HG03064 (cell line): ENCODE measurements around the gene CFAP221.

Experiments used
- ATAC-seq: cut with Tn5 transposase; IDR thresholded peaks from one replicate; pipeline ENCODE4 v1.9.1; 2021; ENCODE audit warnings: low read depth; ENCODE audit not compliant: unreplicated experiment

CFAP221 gene

DNA sequence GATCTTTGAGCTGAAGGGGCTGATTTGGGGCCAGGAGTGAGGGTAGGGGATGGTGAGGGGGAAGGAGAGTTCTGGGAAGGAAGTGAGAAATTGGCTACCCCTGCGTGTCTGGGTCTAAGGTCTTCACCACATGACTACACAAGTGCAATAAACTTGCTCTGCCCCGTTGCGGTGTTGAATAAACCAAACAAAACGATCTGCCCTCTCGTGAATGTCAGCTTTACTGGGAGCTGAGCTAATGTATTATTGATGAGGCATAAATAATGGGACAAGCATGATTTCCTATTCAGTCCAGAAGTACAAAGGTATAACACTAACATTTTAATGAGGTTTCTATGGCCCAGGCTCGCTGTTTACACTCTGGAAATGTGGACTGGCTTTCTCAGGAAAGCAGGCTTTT lies 8.0 kb upstream of the CFAP221 start:
- no peak for ATAC-seq

DNA sequence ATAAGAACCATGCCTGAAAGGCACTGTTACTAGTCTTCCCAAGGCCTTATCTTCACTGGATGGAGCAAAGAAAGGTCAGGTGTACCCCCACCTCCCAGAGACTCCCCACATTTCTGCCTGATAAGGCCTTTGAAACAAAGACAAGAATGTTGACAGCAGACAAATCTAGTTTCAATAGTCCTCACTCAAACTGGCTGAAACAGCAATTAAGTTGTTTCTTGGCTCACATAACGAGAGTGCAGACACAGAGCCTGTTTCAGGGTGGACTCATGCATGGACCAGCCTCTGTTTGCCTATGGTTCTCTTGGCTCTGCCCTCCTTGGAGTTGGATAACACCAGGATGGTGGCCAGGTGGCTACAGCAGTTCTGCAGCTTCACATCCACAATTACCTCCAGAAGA lies 7.5 kb upstream of the CFAP221 start:
- no peak for ATAC-seq

DNA sequence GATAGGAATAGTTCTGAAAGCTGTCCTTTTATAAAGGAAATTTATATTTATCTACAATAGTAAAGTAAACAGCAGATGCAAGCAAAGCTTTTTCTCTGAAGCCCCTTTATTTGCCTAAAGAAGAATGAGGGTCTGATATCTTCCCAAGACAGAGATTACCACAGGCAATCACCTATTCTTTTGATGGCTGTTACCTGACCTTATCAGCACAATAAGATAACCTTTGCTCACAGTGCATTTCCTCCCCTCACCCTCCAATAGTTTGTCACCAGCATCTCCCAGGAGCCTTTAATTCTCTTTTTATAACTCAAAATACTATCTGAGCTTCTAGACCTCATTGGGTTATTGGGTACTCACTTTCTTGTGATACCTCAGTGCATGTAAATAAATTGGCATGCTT lies 6.5 kb upstream of the CFAP221 start:
- ATAC-seq, result no peak

DNA sequence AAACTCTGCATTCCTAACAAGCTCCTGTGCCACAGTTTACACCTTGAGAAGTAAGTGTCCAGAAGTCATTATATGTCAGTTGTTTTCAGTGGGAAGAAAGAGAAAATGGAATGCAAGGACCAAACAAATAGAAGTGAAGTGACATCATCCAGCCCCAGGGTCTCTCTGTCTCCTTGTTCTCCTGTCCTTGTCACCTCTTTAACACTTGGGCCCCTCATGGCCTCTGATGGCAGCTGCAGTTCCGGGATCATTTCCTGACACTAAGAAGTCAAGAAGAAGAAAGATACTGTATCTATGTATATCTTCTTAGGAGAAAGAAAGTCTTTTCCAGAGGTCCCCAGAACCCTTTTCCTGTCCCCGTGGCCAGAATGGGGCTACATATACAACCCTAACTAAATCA lies 2.8 kb upstream of the CFAP221 start:
- no peak for ATAC-seq

DNA sequence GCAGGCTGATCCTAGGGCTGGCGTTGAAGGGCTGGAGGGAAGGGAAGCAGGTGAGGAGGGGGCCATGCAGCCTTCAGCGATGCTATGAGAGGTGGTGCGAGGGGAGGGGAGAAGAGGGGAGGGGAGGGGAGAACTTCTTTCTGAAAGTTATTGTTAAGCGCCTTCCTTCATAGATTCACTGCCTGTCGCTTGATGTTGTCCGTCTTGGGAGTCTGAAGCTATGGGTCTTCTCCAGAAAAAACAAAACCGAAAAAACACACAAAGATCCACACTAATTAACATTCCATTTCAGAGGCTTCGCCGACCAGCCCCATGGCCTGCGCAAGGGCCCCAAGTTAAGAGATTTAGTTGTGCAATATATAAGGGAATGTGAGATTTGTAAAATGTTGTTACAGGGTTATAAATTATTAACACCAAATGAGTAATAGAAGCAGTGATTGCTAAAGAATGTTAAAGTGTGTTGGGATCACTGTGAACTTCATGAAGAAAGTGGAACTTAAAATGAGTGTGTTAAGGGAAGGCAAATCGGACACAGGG lies 758 bp downstream of the CFAP221 start:
- no peak for ATAC-seq

DNA sequence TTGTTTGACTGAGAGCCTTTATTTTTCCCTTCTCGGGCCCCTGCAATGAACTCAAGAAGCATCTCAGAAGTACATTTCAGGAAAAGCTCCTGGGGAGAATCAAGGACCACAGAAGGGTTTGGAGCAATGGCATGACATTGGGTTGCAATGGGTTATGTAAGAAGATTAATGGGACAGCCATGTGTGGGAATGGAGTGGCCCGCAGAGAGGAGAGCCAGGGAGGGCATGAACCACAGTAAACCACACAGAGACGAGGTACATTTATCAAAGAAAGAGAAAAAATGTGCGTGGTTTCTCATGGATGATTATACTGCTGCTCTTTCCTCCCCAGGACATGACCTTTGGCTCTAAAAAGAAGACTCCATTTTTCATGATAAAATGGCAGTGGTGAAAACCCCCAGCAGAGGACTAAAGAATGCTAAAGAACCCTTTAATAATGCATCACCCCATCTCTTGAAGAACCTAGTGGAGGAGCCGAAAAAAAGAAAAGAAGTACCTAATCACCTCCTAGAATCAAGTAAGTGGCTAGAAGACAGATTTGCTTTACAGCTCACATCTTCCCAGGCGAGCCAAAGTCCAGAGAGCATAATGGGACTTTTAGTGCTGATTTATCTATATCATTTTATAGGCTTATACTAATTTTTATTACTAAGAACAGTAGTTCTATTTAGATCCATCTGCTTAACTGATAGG lies 1.7 kb downstream of the CFAP221 start:
- no peak for ATAC-seq

DNA sequence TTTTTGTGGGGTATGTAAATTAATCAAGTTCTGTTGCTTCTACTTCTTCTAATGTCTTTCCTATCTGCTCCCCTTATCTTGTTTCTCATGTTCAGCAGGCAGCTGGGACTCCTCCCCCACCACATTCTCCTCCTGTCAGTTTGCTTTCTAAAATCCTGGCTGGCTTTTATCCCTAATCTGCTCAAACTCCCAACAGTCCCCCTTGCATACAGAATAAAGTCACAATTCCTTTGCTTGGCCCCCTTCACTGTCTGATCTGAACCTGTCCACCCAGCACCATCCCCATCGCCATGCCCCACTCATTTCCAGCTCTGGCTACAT lies 2.2 kb downstream of the CFAP221 start:
- ATAC-seq, result no peak

DNA sequence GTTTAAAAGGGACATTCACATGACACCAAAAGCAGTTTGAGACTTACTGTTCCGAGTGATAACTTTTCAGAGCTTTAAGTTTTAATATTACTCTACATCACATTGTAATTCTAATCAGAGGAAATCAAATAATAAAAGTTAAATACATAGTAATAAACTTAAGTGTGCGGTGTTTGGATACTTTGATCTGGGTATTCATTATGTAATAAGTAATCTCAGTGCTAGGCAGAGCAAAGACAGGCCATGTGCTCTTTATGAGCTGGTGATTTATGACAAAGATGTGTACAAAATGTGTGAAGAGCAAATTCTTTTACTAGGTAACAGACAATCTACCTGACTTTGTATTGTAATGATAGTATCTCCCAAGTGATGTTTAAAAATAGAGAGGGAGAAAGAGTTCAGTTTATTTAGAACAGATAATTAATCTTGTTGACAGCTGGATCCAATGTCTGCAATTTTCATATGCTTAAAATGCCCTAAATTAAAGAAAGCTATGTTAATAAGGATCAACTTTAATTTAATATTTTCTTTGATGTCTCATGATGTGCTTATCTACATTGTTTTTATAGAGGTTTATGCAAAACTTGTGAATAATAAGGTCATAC lies 4.4 kb downstream of the CFAP221 start:
- ATAC-seq, result no peak

DNA sequence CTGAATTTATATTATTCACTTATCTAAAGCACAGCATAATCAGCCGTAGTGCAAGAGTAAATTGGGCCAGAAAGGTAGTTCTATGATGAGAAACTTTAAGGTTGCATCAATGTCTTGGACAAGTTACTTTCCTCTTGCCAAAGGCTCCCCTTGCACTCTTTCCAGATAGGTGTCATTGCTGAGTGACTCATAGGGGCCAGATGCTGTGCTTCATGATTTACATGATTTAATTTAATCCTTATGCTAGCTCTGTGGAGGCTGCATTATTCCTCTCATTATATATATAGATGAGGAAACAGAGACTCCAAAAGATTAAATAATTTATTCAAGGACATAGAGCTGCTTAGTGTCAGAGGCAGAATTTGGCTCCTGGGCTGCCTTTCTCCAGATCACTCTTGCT lies 5.0 kb downstream of the CFAP221 start:
- no peak for ATAC-seq

DNA sequence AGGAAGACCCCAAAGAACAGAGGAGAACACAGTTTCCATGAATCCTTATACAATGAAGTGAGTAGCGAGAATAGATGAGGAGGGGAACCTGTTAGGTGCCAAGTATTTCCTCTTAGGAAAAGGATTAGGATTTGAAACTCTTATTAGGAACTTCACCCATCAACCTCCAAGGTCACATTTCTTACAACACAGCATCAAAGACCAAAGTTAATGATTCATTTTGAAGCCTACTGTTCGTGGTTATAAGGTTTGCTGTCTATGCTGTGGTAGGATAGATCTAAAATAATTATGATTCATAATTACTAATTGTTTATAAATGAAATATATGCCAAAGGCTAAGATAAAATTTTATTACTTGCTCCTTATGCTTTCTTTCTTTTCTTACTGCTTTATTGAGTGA lies 6.1 kb downstream of the CFAP221 start:
- ATAC-seq, result no peak

DNA sequence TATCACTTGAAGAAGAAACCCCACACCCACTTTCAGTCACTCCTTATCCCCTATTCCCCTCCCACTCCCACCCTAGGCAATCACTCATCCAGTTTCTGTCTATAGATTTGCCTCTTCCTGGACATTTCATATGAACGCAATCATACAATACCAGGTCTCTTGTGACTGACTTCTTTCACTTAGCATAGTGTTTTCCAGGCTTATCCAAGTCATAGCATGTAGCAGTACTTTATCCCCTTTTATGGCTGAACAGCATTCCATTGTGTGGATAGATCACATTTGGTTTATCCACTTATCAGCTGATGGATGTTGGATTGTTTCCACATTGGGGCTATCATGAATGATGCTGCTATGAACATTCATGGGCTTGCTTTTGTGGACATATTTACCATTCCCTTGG lies 6.6 kb downstream of the CFAP221 start:
- ATAC-seq, result no peak

DNA sequence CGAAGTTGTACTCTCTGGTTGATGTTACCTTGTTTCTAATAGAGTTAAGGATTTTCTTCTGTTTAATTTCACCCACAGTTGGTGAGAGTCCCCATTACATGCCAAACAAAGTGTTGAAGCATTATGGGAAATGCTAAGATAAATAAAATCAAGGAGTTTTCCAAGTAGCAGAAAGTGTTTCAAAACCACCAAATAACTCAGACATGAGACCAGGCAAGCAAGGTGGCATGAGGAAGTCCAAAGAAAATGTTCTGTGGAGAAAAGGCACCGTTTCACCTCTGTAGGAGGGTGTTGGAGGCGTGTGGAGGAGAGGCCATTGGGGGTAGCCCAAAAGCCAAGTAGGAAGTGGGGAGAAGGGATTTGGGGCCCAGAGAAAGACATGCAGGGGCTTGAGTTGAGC lies 8.7 kb downstream of the CFAP221 start:
- no peak for ATAC-seq

DNA sequence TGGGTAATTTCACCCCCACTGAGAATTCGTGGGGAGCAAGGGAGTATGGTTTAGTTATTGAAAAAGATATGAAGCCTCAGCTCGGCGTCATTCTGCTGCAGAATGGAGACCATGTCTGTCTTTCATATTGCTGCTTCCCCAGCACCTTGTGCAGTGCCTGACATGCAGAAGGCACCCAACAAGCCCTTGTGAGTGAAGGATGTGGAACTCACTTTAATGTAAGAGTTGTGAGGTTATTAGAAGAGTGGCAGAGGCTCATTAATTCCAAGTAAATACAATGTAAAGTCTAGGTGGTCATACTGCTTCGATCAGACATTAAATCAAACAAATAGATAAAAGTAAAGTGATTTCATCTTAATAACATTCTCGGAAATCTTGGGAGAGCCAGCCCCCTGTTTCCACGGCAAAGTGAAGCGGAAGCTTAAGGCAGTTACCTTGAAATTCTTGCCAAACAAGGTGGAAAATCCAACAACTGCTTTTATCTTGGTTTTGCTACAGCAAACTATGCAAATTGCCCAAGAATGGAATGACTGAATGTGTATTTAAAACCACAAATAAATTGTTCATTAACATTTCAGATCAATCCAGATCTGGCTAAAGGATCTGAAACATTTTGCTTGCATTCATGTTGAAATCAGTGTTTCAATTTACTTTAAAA lies 9.6 kb downstream of the CFAP221 start:
- no peak for ATAC-seq

DNA sequence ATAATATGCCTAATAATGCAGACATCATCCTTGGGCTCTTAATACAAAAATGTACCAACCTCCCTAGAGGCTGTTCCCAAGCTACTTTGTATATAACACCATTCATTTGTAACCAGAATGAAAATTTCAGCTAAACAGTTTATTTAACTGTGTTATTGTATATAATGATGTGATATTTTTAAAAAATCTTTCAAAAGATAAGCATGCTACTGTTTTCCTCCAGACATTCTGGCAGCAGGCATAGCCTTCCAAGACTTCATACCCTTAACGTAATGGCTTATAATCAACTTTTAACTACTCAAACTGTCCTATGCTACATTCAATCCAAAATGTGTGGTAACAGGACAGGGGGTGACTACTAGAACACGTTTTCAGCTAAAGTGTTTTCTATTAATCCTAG lies 21.2 kb downstream of the CFAP221 start:
- no peak for ATAC-seq

DNA sequence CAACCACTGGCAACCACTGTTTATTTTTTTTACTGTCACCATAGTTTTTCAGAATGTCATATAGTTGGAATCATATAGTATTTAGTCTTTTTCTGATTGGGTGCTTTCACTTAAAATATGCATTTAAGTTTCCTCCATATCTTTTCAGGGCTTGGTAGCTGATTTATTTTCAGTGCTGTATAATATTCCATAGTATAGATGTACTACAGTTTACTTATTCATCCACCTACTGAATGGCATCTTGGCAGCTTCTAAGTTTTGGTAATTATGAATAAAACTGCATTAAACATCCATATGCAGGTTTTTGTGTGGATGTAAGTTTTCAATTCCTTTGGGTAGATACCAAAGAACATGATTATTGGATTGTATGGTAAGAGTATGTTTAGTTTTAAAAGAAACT lies 23.0 kb downstream of the CFAP221 start:
- no peak for ATAC-seq

DNA sequence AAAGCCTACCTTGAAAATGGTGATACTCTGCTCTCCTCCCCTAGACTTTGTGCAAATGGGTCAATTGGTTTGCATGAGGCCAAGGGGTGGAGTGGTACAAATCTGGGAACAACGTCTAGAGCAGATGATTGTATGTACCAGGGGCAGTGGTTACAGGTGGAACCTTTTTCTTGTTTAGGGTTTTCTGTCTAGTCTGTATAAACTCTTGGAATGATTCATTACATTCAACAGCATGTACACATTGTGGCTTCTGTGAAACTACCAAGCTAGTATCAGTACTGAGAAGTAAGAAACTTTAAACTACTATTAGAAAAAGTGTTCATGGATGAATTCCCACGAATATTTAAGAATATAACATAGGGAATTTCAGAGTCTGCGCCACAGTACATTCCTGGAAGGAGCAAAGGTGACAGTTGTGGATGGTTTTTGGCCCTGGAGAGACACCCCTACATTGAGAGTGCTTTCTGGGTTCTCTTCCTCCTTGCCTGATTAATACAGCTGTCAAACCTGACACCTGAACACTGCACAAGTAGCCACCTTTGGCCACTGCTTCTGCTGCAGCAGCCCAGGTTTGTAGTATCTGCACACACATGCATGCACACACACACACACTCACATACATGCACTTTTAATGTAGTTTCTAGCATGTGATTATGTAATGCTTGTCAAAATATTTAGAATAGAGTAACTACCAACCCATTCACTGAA lies 30.0 kb downstream of the CFAP221 start:
- peak; percentile 99 for ATAC-seq

DNA sequence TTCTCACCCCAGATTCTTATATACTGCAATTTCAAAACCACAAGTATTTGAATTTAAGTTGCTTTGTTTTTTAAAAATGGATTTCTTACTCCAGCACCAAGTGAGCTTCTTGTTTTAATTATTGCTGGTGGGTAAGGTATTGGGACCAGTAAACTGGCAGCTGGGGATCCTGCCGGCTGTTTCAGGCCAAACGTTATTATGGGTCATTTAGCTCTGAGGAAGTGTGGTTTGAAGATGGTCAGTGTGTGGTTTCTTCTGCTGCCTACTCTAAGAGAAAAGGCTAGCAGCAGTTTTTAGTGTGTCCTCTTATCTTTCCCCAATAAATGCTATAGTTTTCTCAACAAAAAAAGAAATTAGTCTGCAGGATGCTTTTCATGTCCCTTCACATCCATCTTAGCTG lies 30.6 kb downstream of the CFAP221 start:
- no peak for ATAC-seq

DNA sequence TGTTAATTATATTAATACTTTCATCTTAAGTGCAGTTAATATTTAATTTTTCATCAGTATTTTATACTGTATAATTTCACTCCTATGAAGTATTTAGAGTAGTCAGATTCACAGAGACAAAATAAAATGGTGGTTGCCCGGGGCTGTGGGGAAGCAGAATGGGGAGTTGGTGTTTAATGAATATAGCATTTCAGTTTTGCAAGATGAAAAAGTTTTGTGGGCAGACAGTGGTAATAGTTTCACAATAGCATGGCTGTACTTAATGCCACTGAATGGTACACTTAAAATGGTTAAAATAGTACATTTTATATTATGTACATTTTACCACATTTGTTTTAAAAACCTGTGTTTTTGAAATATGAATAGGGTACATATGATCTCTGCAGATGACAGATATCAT lies 31.2 kb downstream of the CFAP221 start:
- no peak for ATAC-seq

DNA sequence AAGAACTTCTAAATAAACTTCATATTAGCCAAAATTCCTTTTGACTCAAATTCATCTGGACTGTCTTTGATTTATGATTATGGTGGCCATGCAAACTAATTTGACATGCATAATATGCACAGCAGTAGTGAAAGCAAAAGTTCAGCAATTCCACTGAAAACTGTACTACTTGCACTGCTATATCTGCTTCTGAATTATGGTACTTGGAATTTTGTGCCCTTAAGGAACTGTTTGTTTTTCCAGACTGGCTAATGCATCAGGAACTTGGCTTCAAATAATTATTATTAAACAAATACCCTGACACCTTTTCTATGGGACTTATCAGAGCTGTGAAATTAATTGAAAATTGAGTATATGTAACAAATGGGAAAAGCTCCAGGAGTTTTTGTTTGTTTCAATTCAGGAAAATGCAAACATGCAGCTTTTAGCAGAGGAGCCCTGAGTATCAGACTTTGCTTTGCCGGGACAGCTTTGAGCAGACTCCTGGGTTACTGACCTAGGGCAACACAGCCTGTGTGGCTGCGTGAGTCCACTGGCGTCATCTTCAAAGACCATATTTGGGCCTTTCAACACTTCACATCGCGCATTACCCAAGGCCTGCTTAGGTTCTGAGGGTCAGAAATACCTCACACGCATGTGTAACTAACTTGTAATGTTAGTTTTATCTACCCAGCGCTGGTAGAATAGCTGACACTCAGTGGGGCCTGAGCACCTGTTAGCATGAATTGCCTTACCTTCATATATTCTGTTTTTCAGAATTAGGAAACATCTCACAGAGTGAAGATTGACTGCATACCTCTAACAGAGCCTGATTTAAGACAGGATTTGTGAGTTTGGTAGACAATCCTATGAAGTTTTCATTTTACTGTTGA lies 35.4 kb downstream of the CFAP221 start:
- ATAC-seq, result no peak

DNA sequence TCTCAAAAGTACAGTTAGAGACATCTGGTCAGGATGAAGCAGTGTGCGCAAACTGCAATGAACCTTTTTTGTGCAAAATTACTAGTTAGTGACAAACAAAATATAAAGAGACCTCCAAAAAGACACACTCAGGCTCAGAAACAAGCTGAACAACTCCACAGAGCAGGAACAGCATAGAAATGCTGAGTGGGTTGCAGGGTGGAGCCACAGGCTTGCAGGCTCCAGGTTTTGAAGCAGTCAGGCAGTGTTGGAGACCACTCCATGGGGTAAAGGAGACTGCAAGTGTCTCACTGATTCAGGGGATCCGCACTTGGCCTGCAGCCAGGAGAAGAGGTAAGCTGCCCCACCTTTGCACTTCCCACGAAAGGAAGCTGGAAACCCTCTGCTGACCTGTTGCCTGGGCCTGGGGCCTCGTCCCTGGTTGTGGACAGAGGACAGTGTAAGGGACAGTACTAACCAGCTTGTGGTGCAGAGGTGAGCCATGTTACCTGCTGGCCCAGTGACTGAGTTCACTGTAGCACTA lies 36.4 kb downstream of the CFAP221 start:
- ATAC-seq, result no peak
